Endothelial cell of umbilical vein (primary cell): ENCODE measurements around the gene ISY1. TPM values are rescaled to one million over a fixed set of nuclear protein-coding genes. Genes with fewer than 3 reads are reported as not detected.

Source experiments
- BruUV-seq: library from RNA; stranded (reverse); fragments of 400-500 nt; replicated peaks from 2 replicates; lab custom pipeline; 2021; lab: Mats Ljungman, UMichigan
- CTCF ChIA-PET: fragments of 300-600, 350-600 bp; sonication (Branson Sonifier 250); formaldehyde crosslinking; loops from one replicate; lab custom pipeline; 2021; ENCODE audit warnings: antibody characterized with exemption, inconsistent platforms; lab: Charles Lee
- POLR2A ChIA-PET: fragments of 300-600, 350-600 bp; sonication (Branson Sonifier 250); formaldehyde crosslinking; loops from one replicate; lab custom pipeline; 2021; ENCODE audit warnings: antibody characterized with exemption, inconsistent platforms; lab: Charles Lee
- DNase-seq: peaks from one replicate; pipeline ENCODE4 v3.0.0-alpha.2; 2011; ENCODE audit warnings: low read depth, low spot score
- FAIRE-seq: peaks from 2 replicates; lab custom pipeline; 2011; peaks lifted over from hg19 to GRCh38; lab: Jason Lieb, UNC
- H2AFZ ChIP-seq: 2 replicates; pipeline ENCODE4 v1.6.0; 2012; ENCODE audit warnings: low read depth, low read length, control low read depth, inconsistent platforms
- H3K27ac ChIP-seq: 2 replicates; pipeline ENCODE4 v1.5.1; 2011; ENCODE audit warnings: low read depth, mild to moderate bottlenecking, control low read depth, low read length, moderate library complexity; ENCODE audit not compliant: insufficient read depth
- H3K27me3 ChIP-seq, 2 experiments: 2 replicates each; pipeline versions ENCODE4 v1.6.0 to v1.6.1; 2011; ENCODE audit warnings: low read length in 2 of 2, mixed read lengths in 1 of 2; ENCODE audit not compliant: control insufficient read depth in 2 of 2, insufficient read depth in 2 of 2
- H3K36me3 ChIP-seq, 2 experiments: 2 replicates in 1 of 2; 3 replicates in 1 of 2; pipeline ENCODE4 v1.5.1; 2011; ENCODE audit warnings: low read length in 2 of 2, mild to moderate bottlenecking in 1 of 2, moderate library complexity in 1 of 2; ENCODE audit not compliant: control insufficient read depth in 2 of 2, insufficient read depth in 2 of 2; ENCODE audit errors: extremely low read depth in 1 of 2
- H3K4me1 ChIP-seq: 3 replicates; pipeline ENCODE4 v1.5.1; 2011; ENCODE audit warnings: mild to moderate bottlenecking, low read length; ENCODE audit not compliant: control insufficient read depth, insufficient read depth; ENCODE audit errors: extremely low read depth
- H3K4me2 ChIP-seq: 2 replicates; pipeline ENCODE4 v1.6.1; 2011; ENCODE audit warnings: low read length, control low read depth, mixed read lengths; ENCODE audit not compliant: insufficient read depth
- H3K4me3 ChIP-seq, 3 experiments: fragments of 200-600 bp in 1 of 3; sonication (generic), shearing (Covaris generic) in 1 of 3; replicated peaks in 1 of 3; 2 replicates each; pipeline ENCODE4 v1.5.1; 2011 to 2016; ENCODE audit warnings: control low read depth in 3 of 3, low read length in 3 of 3, mild to moderate bottlenecking in 2 of 3, inconsistent platforms in 1 of 3, low read depth in 1 of 3, moderate library complexity in 1 of 3; ENCODE audit not compliant: insufficient read depth in 1 of 3
- H3K79me2 ChIP-seq: 2 replicates; pipeline ENCODE4 v1.6.0; 2012; ENCODE audit warnings: low read length, inconsistent platforms; ENCODE audit not compliant: control insufficient read depth, insufficient read depth
- H3K9ac ChIP-seq: replicated peaks from 2 replicates; pipeline ENCODE3; 2011; ENCODE audit warnings: low read length, control low read depth; ENCODE audit not compliant: insufficient read depth; ENCODE audit errors: extremely low read depth
- H3K9me1 ChIP-seq: replicated peaks from 3 replicates; pipeline ENCODE4 v1.6.0; 2011; ENCODE audit warnings: mild to moderate bottlenecking, low read length; ENCODE audit not compliant: control insufficient read depth, insufficient read depth; ENCODE audit errors: extremely low read depth
- H3K9me3 ChIP-seq: replicated peaks from 2 replicates; pipeline ENCODE4 v1.5.1; 2012; ENCODE audit warnings: low read length, inconsistent platforms; ENCODE audit not compliant: control insufficient read depth, insufficient read depth
- H4K20me1 ChIP-seq: replicated peaks from 2 replicates; pipeline ENCODE3; 2011; ENCODE audit warnings: mild to moderate bottlenecking, low read length; ENCODE audit not compliant: control insufficient read depth, insufficient read depth; ENCODE audit errors: extremely low read depth
- CTCF ChIP-seq, 2 donors: IDR thresholded peaks; 1 replicate in 1 of 2; 2 replicates in 1 of 2; pipeline ENCODE4 v1.5.1; 2011; ENCODE audit warnings: low read length in 2 of 2, mild to moderate bottlenecking in 2 of 2, moderate library complexity in 2 of 2, control low read depth in 1 of 2, inconsistent platforms in 1 of 2, low read depth in 1 of 2; ENCODE audit not compliant: insufficient read depth in 1 of 2; ENCODE audit errors: extremely low read depth in 1 of 2
- EZH2 ChIP-seq: IDR thresholded peaks from 2 replicates; pipeline ENCODE4 v1.6.1; 2012; ENCODE audit warnings: borderline replicate concordance, low read depth, mild to moderate bottlenecking, moderate library complexity, low read length, inconsistent platforms; ENCODE audit not compliant: severe bottlenecking
- FOS ChIP-seq: IDR thresholded peaks from 2 replicates; pipeline ENCODE4 v1.6.1; 2011; ENCODE audit warnings: mild to moderate bottlenecking, low read length, moderate library complexity, borderline replicate concordance; ENCODE audit not compliant: insufficient read depth
- GATA2 ChIP-seq: IDR thresholded peaks from 2 replicates; pipeline ENCODE4 v1.7.0; 2011; ENCODE audit warnings: low read depth, mild to moderate bottlenecking, moderate library complexity, mixed read lengths, low read length; ENCODE audit not compliant: insufficient read length, insufficient read depth
- JUN ChIP-seq: IDR thresholded peaks from 2 replicates; pipeline ENCODE4 v1.6.1; 2011; ENCODE audit warnings: borderline replicate concordance, low read depth; ENCODE audit not compliant: insufficient read length, insufficient read depth
- MAX ChIP-seq: IDR thresholded peaks from 2 replicates; pipeline ENCODE4 v1.6.1; 2011; ENCODE audit not compliant: insufficient read depth, insufficient read length
- MYC ChIP-seq: IDR thresholded peaks from one replicate; pipeline ENCODE4 v1.6.1; 2011; ENCODE audit warnings: mild to moderate bottlenecking, low read depth, low read length
- POLR2A ChIP-seq: IDR thresholded peaks from 2 replicates; pipeline ENCODE4 v1.6.1; 2012; ENCODE audit warnings: low read depth, mild to moderate bottlenecking, control low read depth, low read length
- POLR2AphosphoS5 ChIP-seq: IDR thresholded peaks from 2 replicates; pipeline ENCODE4 v1.6.1; 2012; ENCODE audit warnings: low read depth, mild to moderate bottlenecking, control low read depth, low read length, moderate library complexity; ENCODE audit not compliant: insufficient read depth
- dilution Hi-C: fragments of 300-500 bp; cut with MboI; formaldehyde crosslinking; loops from one replicate; pipeline ENCODE4 v1.15.0; 2019; ENCODE audit warnings: low sequenced_read_pairs; ENCODE audit not compliant: extremely low pct_ligation_motif_present
- intact Hi-C: fragments of 100-400 bp; cut with micrococcal nuclease; formaldehyde crosslinking; loops from one replicate; pipeline ENCODE4 v1.10.0; 2022
- polyA plus RNA-seq, 4 experiments: library from polyadenylated mRNA; depleted of rRNA in 3 of 4; stranded (reverse) in 3 of 4; unstranded in 1 of 4; fragments of >200 nt; gene quantifications; 2 replicates each; pipeline versions ENCODE4 v1.2.1 to v1.2.3, GENCODE V29; 2011 to 2012; ENCODE audit warnings: missing spikeins in 1 of 4
- total RNA-seq: library from RNA; stranded (reverse); gene quantifications from 2 replicates; pipeline ENCODE4 v1.2.3, GENCODE V29; 2021

The ISY1 gene
- total and polyA plus RNA-seq, 2 donors (not counting 3 experiments of a cell fraction or from before 2014, with no cell fraction given) = 50.7 to 59.4 TPM

GRCh38 chr3:129122412-129123011, 38.4 kb downstream of the ISY1 start:
- dilution Hi-C loops = loop anchor here (25.0 kb wide), 1 partner anchor 210 kb away; no protein-coding TSS in a partner anchor
- H3K4me3 ChIP-seq = no peak overlapping the region
- CTCF ChIA-PET = interaction anchor here (0.8 to 2.8 kb wide), 8 partner anchors 8 to 152 kb away, joined by 3 to 21 read pairs (median 6); no protein-coding TSS in a partner anchor
- FAIRE-seq (no peak), DNase-seq (no peak)
- intact Hi-C loops = no loop called here
- no peak for TF ChIP-seq EZH2
- TF ChIP-seq GATA2 = no peak
- TF ChIP-seq CTCF (IDR thresholded peaks at IDR 0.05; ENCODE audit: extremely low read depth in 1 of 2, insufficient read depth in 1 of 2, low read depth in 1 of 2, low read length in 2 of 2) = no peak
- no peak for TF ChIP-seq POLR2A
- no peak for TF ChIP-seq MAX
- no peak for TF ChIP-seq POLR2AphosphoS5
- no peak for TF ChIP-seq JUN
- TF ChIP-seq MYC = no peak
- TF ChIP-seq FOS = no peak
- no peaks in the 10 kb centered on the region for H3K9me3 ChIP-seq
- H3K27ac ChIP-seq = no peak overlapping the region
- no peaks in the 10 kb centered on the region for H3K27me3 ChIP-seq
- H3K79me2 ChIP-seq = peaks cover 20% of the 10 kb centered on the region
- POLR2A ChIA-PET = interaction anchor here (1.0 to 1.6 kb wide), 2 partner anchors 61 to 107 kb away, joined by 4 read pairs; partner anchors contain the start of gene CNBP
- peaks cover 1 to 2% of the 10 kb centered on the region in 2 experiments for H3K36me3 ChIP-seq
- peaks cover 17% of the 10 kb centered on the region for H3K4me1 ChIP-seq
- BruUV-seq = no TSS peak
- H4K20me1 ChIP-seq = no peaks in the 10 kb centered on the region
- H3K9ac ChIP-seq = no peak overlapping the region
- H3K9me1 ChIP-seq = no peaks in the 10 kb centered on the region
- H3K4me2 ChIP-seq = no peak overlapping the region
- H2AFZ ChIP-seq = no peak overlapping the region
